ENCODE measurements around the gene WNT9A.
"Not testable (repeated sequence)": the region's sequence is repeated elsewhere in the genome, so short reads cannot be mapped to it uniquely, and the experiment has no call there.

Gene WNT9A

DNA sequence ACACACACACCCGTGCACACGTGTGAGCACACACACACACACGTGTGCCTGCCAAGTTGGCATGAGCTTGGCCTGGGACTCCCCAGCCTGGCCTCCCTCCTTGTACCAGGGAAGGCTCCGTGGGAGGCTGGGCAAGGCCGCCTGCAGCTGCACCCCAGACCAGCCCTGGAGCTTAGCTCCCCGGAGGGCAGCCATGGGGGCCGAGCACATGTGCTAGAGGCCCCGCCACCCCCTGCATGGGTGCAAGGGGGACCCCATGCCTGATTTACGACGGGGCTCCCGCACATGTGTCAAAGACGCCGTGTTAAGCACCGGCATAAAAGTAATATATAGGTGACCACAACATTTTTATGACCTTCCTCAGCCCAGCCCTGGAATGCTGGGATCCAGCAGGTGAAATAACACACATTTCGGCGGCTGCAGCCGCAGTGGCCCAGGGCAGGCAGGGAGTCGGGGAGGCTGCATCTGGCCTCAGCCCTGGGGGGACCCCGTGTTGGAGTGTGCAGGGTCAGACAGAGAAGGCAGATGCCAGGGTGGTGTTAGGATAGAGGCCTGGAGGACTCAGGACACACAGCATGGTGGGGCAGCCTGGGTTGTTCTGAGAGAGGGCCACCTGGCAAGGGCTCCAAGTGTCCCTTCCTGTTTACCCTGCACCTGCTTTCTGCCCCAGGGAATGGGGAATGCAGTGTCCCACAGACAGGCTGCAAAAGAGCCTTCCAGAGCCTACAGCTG lies 56.3 kb downstream of the WNT9A start:
- DNase-seq (ENCODE audit: extremely low spot score, insufficient read length, low read depth) = no peak
- FAIRE-seq = no peak

- FAIRE-seq (no peak), DNase-seq (ENCODE audit: extremely low spot score, insufficient read length, low read depth) (no peak)
Measured at GRCh38 chr1:227890451-227891222, 57.1 kb downstream of the WNT9A start.

DNA sequence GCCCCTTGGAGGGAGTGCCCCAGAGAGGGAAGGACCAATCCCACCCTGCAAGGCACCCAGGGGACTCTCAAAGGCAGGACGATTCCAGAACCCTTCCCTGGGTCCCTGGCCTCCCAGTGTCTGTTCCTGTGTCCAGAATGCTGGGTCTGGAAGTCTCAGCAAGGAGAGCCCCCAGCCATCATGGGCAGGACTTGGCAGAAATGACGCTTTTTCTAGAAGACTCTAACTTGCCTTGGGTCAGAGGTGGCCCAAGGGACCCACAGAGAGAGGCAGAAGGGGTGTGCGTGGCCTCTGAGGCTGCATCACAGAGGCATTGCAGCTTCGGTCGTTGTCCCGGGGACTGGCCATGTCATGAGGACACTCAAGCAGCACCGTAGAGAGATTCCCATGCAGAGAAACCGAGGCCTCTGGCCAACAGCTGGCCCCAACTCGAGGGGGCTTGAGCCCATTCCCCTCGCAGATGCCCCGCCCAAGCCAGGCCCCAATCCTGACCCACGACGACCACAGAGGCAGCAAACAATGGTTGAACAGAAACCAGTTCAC lies 57.8 kb downstream of the WNT9A start:
- FAIRE-seq (no peak), DNase-seq (ENCODE audit: extremely low spot score, insufficient read length, low read depth) (no peak)

GRCh38 chr1:227889047-227889862 lies 58.5 kb downstream of the WNT9A start:
- DNase-seq (ENCODE audit: extremely low spot score, insufficient read length, low read depth) (no peak), FAIRE-seq (no peak)

GRCh38 chr1:227888404-227889046 lies 59.2 kb downstream of the WNT9A start:
- DNase-seq (ENCODE audit: extremely low spot score, insufficient read length, low read depth) (no peak), FAIRE-seq (no peak)

- DNase-seq (ENCODE audit: extremely low spot score, insufficient read length, low read depth) (no peak), FAIRE-seq (no peak)
Measured at GRCh38 chr1:227887697-227888403, 59.9 kb downstream of the WNT9A start.

GRCh38 chr1:227886993-227887696 lies 60.6 kb downstream of the WNT9A start:
- no peak for FAIRE-seq
- DNase-seq (ENCODE audit: extremely low spot score, insufficient read length, low read depth) = no peak

- FAIRE-seq = no peak
- no peak for DNase-seq (ENCODE audit: extremely low spot score, insufficient read length, low read depth)
Measured at GRCh38 chr1:227886503-227886961, 61.2 kb downstream of the WNT9A start.

DNA sequence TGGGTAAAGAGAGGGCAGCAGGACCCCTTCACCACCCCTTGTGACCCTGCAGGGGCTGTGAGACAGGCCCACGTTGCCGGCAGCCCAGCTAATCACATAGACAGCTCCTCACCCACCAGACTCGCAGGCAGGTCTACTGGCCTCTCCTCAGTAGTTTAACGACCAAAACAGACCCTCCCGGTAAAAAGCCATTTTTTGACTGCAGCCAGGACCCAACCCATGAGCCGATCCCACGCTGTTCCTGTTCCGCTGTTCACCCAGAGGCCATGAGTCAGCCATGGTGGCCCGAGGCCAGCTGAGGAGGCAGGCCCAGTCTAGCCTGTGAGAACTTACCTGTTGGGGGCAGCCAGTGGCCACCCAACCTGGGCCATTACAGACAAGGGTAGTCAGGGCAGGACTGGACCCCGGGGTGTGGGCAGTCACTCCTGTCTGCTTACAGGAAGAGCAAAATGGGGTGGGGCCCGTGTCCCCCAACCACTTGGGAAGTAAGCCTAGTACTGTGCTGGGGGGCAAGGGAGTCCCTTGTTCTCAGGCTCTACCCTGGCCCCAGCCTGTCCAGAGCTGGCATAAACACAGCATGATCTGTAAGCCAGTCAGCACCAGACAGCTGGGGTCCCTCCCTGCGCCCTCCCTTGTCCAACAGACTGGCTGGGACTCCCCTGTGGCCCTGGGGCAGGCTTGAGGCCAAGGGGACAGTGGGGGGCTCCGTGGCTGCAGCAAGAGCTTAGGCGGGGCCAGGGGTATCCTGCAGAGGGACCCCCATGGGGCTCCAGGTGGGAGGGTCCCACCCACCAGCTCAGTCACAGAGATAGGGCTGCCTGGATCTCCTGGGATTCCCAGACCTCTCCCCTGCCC lies 61.9 kb downstream of the WNT9A start:
- no peak for FAIRE-seq
- no peak for DNase-seq (ENCODE audit: extremely low spot score, insufficient read length, low read depth)

DNA sequence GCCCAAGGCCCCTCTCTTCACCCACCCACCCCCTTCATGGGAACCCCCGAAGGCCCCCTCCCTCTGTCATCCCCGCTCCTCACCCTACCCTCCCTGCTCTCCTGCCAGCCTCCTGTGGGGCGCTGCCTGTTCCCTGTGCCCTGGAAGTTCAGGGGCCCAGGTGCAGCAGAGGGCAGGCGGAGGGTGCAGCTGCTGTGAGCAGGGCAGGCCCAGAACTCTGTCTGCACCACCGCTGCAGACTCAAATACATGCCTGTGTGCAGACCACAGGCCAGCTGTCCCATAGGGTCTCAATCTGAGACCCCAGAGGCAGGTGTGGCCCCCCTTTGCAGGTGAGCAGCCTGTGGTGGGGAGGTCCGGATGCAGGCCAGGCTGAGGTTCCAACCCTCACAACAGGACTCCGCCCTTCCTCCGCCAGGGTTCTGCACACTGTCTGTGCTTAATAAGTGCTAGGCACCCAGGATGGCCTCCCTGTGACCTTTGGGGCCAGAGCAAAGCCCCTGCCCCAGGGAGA lies 62.5 kb downstream of the WNT9A start:
- no peak for FAIRE-seq
- no peak for DNase-seq (ENCODE audit: extremely low spot score, insufficient read length, low read depth)

DNA sequence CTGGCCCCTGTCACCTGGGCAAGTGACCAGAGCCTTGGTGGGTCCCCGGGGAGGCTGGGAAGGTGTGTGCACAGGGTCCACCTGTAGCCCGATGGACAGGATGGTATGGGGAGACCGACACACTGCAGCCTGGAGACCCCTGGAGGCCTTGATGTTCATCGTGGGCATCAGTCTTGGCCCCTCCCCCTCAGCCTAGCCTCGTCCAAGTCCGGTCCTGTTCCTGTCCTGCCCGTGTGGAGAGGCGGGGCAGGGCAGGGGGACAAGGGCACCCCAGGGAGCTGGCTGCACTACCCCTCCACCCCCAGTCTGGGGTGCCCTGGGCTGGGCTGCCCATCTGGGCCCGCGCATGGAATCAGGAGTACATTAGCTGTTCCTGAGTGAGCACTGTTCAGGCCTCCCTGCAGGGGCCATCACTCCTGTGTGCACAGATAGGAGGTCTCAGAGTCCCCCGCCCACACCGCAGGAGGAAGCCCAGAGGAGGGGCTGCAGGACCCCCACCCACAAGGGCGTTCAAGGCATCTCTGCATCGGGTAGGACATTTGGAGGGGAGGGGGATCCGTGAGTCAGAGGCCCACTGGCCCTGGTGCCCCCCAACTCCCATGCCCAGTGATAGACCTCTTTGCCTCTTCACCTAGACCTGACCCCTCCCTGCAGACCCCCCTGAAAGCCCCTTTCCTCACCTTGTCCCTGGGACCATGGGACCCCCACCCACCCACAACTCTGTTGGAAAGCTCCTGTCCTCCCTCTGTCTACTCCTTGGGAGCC lies 63.2 kb downstream of the WNT9A start:
- no peak for FAIRE-seq
- no peak for DNase-seq (ENCODE audit: extremely low spot score, insufficient read length, low read depth)

DNA sequence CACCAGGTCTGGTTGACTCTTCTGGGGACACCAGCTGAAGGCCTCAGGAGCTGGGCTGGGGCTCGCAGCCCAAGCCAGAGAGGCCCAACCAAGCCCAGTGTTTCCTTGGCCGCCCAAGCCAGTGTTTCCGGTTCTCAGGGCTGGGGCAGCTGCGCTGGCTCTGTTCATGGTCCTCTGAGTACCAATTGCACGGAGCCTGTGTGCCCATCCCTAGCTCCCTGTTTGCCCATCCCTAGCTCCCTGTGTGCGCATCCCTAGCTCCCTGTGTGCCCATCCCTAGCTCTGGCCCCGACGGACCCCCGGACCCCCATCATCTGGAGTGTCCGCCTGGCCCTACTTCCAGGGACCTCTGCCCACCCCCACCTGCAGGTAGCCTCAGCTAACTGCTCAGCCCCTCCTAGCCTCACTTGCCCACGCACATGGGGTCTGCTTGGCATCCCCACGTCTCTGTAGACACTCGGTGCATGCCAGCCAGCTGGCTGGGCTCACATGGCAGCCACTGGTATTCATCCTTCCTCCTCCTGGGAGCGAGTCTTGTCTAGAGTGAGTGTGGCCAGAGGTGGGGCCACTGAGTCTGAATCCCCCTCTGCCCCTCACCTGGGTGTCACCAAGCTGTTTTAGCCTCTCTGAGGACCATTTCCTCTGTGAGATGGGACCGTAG lies 64.0 kb downstream of the WNT9A start:
- DNase-seq (ENCODE audit: extremely low spot score, insufficient read length, low read depth) (no peak), FAIRE-seq (no peak)

- DNase-seq (ENCODE audit: extremely low spot score, insufficient read length, low read depth) = no peak
- no peak for FAIRE-seq
Measured at GRCh38 chr1:227883073-227883520, 64.6 kb downstream of the WNT9A start.

DNA sequence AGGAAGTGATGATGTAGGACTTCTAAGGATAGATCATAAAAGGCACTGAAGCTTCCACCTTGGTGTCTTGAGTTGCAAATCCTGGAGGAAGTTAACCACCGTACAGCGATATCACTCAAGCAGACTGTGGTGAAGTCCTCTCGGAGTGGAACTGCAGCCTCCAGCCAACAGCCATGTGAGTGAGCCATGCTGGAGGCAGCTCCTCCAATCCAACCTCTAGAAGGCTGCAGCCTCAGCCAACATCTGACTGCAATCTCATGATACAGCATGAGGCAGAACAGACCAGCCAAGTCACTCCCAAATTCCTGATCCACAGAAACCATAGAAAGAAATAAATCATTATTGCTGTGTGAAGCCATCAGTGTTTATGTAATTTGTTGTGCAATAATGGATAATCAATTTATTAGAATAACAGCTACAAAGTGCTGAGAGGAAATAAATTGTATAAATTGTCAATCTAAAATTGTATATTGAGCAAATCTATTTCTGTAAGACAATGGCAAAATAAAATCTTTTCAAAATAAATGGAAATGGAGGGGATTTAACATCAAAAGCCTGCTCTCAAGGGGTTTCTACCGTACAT lies 67.3 kb downstream of the WNT9A start:
- no peak for DNase-seq (ENCODE audit: extremely low spot score, insufficient read length, low read depth)
- no peak for FAIRE-seq

DNA sequence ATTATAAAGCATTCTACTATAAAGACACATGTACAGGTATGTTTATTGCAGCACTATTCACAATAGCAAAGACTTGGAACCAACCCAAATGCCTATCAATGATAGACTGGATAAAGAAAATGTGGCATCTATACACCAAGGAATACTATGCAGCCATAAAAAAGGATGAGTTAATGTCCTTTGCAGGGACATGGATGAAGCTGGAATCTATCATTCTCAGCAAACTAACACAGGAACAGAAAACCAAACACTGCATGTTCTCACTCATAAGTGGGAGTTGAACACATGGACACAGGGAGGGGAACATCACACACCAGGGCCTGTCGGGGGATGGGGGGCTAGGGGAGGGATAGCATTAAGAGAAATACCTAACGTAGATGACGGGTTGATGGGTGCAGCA lies 69.9 kb downstream of the WNT9A start:
- not testable (repeated sequence) for FAIRE-seq; DNase-seq (ENCODE audit: extremely low spot score, insufficient read length, low read depth)

- DNase-seq (ENCODE audit: extremely low spot score, insufficient read length, low read depth); FAIRE-seq: not testable (repeated sequence)
Measured at GRCh38 chr1:227871892-227872291, 75.8 kb downstream of the WNT9A start.

Measured in GM18507 (cell line).